ENCODE measurements around the gene ZNF624.

ZNF624 gene

DNA sequence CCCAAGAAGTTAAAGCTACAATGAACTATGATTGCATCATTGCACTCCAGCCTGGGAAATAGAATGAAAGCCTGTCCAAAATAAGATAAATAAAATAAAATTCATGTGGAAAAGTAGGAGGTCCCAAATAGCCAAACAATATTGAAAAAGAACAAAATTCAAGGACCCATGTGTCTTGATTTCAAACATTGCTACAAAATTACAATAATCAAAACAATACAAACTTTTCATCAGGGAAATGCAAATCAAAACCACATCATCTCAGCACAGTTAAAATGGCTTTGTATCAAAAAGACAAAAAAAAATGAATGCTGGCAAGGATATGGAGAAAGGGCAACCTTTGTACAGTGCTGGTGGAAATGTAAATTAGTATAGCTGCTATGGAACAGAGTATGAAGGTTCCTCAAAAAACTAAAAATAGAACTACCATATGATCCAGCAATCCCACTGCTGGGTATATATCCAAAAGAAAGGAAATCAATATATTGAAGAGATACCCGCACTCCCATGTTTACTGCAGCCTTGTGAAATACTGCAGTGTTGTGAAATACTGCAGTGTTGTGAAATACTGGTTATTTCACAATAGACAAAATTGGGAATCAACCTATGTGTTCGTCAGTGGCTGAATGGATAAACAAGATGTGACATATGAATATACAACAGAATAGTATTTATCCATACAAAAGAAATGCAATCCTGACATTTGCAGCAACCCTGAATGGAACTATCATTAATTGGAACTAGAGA lies 60.1 kb downstream of the ZNF624 start:
- DNase-seq (ENCODE audit: low spot score): no peak

- DNase-seq (ENCODE audit: low spot score): peak; percentile 85
These were observed 64.3 kb downstream of the ZNF624 start for GRCh38 chr17:16589097-16589969.

GRCh38 chr17:16585796-16586195 lies 67.9 kb downstream of the ZNF624 start:
- DNase-seq (ENCODE audit: low spot score): no peak

- peak; percentile 85 for DNase-seq (ENCODE audit: low spot score)
These were observed 69.2 kb downstream of the ZNF624 start for GRCh38 chr17:16584273-16584995.

DNA sequence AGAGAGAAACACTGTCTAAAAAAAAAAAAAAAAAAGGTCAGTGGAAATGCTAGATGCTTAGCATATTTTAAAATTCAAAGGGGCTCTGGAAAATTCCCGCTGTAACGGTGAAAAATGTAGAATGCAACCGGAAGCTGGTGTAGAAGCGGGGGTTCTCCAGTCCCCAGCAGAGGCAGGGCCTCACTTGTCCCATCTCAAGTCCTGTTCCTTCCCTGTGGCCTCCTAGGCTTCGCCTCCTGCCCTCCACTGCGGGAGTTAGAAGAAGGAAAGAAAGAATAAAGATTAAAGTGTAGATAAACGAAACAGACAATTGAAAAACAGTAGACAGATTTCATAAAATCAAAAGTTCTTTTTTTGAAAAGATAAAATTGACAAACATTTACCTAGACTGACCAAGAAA lies 69.9 kb downstream of the ZNF624 start:
- DNase-seq (ENCODE audit: low spot score): no peak

GRCh38 chr17:16573466-16573865 lies 80.2 kb downstream of the ZNF624 start:
- DNase-seq (ENCODE audit: low spot score): no peak

All from HuH-7.5 (cell line).